ENCODE results near the gene ZFYVE1. TPM values are rescaled to one million over a fixed set of nuclear protein-coding genes. Genes with fewer than 3 reads are reported as not detected.
"Not testable (repeated sequence)": the region's sequence is repeated elsewhere in the genome, so short reads cannot be mapped to it uniquely, and the experiment has no call there.

ZFYVE1 gene, protein sequence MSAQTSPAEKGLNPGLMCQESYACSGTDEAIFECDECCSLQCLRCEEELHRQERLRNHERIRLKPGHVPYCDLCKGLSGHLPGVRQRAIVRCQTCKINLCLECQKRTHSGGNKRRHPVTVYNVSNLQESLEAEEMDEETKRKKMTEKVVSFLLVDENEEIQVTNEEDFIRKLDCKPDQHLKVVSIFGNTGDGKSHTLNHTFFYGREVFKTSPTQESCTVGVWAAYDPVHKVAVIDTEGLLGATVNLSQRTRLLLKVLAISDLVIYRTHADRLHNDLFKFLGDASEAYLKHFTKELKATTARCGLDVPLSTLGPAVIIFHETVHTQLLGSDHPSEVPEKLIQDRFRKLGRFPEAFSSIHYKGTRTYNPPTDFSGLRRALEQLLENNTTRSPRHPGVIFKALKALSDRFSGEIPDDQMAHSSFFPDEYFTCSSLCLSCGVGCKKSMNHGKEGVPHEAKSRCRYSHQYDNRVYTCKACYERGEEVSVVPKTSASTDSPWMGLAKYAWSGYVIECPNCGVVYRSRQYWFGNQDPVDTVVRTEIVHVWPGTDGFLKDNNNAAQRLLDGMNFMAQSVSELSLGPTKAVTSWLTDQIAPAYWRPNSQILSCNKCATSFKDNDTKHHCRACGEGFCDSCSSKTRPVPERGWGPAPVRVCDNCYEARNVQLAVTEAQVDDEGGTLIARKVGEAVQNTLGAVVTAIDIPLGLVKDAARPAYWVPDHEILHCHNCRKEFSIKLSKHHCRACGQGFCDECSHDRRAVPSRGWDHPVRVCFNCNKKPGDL
- total RNA-seq = 16.2 and 17.1 TPM in 2 replicates

DNA sequence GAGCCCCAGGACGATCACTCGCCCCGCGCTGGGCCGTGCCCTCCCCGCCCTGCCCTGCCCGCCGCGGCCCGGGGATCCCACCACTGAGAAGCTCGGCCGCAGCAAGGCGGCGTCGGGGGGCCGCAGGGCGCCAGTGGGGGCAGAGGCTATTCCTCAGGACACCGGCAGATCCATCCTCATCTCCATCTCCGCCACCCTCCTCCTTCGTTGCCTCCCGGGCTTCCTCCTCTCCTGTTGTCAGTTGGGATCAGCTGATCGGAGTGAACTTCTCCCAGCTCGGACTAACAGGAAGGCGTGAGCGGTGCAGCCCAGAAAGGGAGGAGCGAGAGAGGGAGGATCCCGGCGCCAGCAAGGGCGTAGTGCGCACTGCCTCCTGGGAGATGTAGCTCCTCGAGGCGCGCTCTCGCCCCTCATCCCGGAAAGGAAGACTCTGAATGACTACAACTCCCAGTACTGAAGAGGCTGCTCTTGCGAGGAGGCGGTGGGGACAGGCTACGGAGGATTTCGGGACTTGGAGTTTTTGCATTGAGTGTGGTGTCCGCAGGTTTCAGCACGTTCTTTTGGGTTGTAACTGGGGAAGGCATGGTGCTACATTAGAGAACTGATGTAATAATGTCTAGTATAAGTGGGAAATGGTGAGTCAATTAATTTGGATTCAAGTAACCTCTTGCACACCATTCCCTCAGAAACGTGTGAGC, at the start of gene ZFYVE1:
TSS of gene ZFYVE1 (minus strand) at position 262 of the 698 bp plus-strand sequence. CDS start 2,598 bp downstream, outside the sequence.
- intact Hi-C loops (cut with micrococcal nuclease) = loop anchor here (1.0 to 2.0 kb wide), 6 partner anchors 31 to 508 kb away; partner anchors contain the start of genes DCAF4, DPF3, NUMB and PSEN1

DNA sequence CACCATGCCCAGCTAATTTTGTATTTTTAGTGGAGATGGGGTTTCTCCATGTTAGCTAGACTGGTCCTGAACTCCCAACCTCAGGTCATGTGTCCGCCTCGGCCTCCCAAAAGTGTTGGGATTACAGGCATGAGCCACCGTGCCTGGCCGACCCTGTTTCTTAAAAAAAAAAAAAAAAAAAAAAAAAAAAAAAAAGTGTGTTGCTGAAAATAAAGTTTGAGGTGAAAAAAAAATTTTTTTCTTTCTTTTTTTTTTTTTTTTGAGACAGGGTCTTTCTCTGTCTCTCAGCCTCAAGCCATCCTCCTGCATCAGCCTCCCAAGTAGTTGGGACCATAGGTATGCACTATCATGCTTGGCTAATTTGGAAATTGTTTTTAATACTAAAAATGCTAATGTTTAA, 42.7 kb upstream of the ZFYVE1 start:
- intact Hi-C loops (cut with micrococcal nuclease) = no loop called here

DNA sequence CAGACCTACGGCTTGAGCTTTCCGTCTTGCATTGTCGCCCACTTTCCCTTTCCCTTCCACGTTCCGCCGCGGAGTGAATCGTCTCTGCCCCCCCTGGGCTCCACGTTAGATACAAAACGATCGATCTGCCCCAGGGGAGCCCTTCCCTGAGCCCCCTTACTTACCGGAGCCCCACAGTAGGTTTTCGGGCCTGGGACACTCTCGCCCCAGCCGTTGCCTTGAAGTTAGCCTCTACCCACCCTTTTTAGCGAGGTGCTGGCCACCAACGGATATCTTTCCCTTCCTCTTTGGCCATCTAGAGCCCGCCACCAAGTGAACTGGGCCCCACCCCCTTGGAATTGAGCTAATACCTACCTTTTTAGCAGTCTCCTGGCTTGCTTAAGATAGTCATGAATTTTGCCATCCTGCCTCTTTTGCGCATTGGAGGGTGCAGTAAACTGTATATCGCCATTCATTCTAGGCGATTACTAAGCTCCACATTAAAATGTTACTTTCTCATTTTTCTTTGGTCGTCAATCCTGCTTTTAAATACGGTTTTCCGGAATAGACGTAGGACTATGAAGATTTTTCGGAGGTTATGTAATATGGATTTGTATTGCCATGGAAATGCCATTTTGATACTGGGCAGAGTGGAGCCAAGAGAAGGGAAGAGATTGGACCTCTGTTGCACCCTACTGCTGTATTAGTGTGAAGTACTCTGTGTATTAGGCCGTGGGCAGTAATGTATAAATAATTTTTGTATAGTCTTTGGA, 32.2 kb upstream of the ZFYVE1 start:
- intact Hi-C loops (cut with micrococcal nuclease) = loop anchor here (1.0 to 5.0 kb wide), 14 partner anchors 32 to 1704 kb away; partner anchors contain the start of genes ALDH6A1, DCAF4, DNAL1 and ISCA2

DNA sequence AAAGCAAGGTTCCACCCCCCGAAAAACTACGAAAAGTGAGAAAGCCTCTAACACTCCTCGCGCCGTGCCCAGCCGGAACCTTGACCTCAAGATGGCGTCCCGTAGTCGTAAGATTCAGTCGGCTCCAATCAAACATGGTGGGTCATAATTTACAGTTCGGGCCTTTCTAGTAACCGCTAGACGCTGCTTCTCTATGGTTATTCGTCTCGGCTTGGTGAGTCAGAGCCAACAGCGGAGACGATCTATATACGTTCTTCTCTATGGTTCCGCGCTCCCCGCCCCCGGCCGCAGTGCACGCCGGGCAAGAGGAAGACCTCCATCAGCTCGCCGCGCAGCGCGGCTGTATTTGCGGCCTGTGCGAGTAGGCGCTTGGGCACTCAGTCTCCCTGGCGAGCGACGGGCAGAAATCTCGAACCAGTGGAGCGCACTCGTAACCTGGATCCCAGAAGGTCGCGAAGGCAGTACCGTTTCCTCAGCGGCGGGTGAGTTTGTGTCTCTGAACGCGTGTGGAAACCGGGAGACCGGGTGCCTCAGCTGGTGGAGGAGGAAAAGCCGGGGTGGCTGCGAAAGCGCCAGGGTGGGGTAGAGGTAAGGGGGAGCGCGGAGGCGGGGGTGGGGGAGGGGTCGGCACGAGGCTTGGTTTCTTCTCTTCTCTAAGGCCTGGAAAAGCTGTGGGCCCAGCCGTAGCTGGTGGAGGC, 31.5 kb upstream of the ZFYVE1 start, which contains the start of gene RBM25:
TSS of gene RBM25 (plus strand) at position 311 of the 698 bp plus-strand sequence. CDS start 13,108 bp downstream, outside the sequence.
- intact Hi-C loops (cut with micrococcal nuclease) = loop anchor here (1.0 to 5.0 kb wide), 14 partner anchors 31 to 1705 kb away; partner anchors contain the start of genes ALDH6A1, DCAF4, DNAL1 and ISCA2

DNA sequence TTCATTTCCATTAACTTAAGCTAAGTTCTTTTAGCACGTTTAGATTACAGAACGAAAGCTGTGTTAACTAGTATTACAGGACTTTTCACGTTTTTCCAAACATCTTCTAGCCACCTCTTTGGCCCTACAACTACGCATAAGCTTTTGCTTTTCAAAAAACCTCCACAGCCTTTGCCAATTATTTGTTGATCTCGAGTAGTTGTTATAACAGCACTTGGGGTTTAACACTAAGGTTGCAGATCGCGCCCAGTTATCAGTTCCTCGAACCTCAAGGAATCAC, 31.0 kb upstream of the ZFYVE1 start:
- intact Hi-C loops (cut with micrococcal nuclease) = loop anchor here (1.0 to 5.0 kb wide), 14 partner anchors 31 to 1705 kb away; partner anchors contain the start of genes ALDH6A1, DCAF4, DNAL1 and ISCA2

DNA sequence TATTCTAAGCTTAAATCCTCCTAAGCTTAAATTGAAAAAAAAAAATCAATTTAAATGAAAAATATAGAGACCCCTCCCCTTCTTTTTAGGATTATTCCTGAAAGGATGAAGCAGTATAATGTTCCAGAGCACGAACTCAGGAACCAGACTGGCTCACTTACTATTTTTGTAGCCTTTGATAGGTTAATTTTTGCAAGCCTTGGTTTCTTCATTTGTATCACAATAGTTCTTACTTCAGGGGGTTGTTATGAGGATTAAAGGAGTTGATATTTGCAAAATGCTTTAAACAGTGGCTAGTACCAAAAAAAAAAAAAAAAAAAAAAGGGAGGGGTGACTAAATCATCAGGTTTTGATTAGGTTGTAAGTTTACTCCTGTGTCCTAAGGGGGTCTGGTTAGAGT, 28.3 kb upstream of the ZFYVE1 start:
- intact Hi-C loops (cut with micrococcal nuclease) = loop anchor here (5.0 kb wide), 1 partner anchor 1437 kb away; the partner anchor contains the start of genes ISCA2 and NPC2

DNA sequence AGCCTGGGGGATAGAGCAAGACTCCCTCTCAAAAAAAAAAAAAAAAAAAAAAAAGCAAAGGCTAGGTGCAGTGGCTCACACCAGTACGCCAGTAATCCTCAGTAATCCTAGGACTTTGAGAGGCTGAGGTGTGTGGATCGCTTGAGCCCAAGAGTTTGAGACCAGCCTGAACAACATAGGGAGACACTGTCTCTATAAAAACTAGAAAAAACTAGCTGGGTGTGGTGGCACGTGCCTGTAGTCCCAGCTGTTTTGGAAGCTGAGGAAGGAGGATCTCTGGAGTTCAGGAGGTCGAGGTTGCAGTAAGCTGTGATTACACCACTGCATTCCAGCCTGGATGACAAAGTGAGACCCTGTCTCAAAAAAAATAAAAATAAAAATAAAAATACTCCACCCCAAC, 22.5 kb upstream of the ZFYVE1 start:
- intact Hi-C loops (cut with micrococcal nuclease) = no loop called here

DNA sequence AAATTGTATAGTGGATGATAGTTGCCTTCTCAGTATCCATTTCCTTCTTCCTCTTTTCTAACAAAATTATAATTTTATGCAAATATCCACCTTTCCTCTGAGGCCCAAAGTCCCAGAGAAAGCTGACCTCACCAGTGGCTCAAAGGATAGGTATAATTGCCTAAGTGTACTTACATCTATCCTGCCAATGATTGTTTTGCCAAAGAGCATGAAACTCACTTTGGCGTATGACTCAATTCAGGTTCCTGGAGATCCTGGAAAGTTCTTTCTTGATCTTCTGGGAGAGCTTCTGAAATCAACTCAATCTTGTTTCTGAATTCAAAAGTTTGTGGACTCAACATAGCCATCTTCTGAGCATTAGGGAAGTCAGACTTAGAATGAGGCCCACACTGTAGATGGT, 20.9 kb upstream of the ZFYVE1 start:
- intact Hi-C loops (cut with micrococcal nuclease) = no loop called here

DNA sequence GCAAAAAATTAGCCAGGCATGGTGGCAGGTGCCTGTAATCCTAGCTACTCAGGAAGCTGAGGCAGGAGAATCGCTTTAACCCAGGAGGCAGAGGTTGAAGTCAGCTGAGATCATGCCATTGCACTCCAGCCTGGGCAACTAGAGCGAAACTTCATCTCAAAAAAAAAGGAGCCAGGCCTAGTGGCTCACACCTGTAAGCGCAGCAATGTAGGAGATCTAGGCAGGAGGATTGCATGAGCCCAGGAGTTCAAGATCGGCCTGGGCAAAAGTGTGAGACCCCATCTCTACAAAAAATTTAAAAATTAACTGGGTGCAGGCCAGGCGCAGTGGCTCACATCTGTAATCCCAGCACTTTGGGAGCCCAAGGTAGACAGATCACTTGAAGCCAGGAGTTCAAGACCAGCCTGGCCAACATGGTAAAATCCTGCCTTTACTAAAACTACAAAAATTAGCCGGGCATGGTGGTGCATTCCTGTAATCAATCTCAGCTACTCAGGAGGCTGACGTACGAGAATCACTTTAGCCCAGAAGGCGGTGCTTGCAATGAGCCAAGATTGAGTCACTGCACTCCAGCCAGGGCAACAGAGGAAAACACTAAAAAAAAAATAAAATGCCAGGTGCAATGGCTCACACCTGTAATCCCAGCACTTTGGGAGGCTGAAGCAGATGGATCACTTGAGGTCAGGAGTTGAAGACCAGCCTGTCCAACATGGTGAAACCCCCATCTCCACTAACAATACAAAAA, 10.0 kb upstream of the ZFYVE1 start:
- intact Hi-C loops (cut with micrococcal nuclease) = not testable (repeated sequence)

DNA sequence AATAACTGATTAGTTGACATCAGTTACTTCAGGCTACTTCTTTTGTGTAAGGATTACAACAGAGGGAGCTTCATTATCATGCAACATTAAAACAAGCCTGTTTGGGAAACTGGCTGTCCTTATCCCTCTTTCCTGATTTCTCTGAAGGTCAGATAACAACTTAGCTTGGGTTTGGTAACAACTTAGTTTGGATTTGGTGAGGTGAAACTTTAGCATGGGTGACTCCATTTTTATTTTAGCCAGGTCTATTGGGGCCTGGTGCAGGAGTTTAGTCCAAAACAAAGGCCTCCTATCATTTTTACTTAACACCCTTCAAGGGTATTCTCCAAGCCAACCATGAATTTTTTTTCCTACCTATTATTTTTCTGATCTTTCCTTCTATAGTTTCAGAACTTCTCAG, 1.1 kb upstream of the ZFYVE1 start:
- intact Hi-C loops (cut with micrococcal nuclease) = loop anchor here (1.0 to 2.0 kb wide), 6 partner anchors 30 to 509 kb away; partner anchors contain the start of genes DCAF4, DPF3, NUMB and PSEN1

DNA sequence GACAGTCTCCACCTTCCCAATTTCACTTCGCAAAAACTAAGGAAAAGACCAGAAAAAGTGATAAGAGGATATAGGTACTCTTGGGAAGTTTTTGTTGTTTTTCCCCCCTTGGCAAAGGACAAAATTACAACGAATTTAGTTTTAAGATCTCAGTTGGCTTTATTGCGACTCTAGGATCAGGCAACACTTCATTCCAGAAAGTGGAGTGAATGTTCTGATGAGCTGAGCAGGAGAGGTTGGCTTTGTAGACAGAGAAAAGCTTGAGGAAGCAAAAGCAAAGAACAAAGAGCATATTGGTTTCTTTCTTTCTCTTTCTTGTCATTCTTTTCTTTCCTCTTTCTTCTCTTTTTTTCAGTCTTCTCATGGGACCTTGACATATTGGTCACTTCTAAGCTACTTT, 640 bp upstream of the ZFYVE1 start:
- intact Hi-C loops (cut with micrococcal nuclease) = loop anchor here (1.0 to 2.0 kb wide), 6 partner anchors 31 to 509 kb away; partner anchors contain the start of genes DCAF4, DPF3, NUMB and PSEN1

DNA sequence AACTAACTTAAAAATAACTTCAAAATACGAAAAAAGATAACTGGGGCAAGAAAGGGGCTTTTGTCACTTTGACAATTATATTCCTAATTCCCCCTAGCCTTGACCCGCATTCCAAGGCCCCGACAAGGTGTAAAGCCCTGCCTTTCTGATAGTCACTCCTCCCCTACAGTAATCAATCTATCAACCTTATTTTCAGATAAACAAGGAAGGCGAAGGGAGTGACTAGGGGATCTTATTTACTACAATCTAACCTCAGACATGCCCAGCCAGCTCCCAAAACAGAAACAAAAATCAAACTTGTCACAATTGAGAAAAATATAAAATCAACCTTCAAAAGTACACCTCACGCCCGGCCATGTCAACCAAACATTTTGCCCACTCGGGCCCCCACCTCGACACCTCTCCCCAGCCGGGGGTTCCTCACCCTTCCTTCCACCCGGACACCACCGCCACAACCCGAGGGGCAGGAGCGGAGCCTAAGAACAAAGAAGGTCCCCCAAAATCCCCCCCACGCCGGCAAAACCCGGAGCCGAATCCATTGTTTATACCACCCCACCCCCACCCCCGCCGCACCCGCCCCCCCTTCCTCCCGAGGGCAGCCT, 562 bp downstream of the ZFYVE1 start:
- intact Hi-C loops (cut with micrococcal nuclease) = loop anchor here (2.0 kb wide), 1 partner anchor 508 kb away; no protein-coding TSS in a partner anchor

DNA sequence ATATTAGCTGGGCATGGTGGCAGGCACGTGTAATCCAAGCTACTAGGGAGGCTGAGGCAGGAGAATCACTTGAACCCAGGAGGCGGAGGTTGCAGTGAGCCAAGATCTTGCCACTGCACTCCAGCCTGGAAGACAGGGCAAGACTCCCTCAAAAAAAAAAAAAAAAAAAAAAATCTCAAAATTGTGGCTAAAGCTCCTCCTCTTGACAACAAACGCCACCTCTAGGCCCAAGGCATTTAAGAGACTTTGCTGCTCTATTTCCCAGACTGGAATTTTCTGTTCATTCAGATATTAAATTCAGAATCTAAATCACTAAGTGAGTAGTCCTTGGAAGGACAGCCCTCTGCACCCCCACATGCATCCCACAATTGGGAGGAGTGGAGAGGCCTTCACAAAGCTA, 1.4 kb downstream of the ZFYVE1 start:
- intact Hi-C loops (cut with micrococcal nuclease) = no loop called here

DNA sequence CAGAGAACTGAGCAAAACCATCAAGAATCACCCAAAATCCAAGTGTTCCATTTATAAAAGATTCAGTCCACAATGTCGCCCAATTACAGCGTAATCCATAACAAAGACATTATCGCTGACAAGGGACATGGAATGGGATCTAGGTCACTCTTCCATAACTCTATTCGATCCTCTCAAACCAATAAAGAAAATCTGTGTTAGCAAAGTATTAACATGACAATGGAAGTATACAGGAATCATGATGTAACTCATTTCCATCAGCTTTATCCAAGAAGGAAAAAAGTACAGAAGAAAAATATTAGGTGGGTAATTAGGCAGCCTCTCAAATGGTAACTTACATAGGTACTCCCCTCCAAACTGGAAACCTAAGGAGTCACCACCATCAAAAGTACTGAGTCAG, 4.9 kb downstream of the ZFYVE1 start:
- intact Hi-C loops (cut with micrococcal nuclease) = no loop called here

DNA sequence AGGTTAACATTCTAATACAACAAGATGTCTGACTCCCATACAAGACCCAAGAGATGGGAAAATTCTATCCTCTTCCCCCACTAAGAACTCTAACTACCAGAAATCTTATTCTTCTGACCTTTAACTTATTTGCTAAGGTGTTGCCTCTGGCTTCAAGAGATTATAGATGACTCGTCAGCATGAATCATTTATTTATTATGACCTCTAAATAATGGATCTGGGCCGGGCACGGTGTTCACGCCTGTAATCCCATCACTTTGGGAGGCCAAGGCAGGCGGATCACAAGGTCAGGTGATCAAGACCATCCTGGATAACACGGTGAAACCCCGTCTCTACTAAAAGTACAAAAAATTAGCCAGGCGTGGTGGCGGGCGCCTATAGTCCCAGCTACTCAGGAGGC, 10.9 kb downstream of the ZFYVE1 start:
- intact Hi-C loops (cut with micrococcal nuclease) = not testable (repeated sequence)

DNA sequence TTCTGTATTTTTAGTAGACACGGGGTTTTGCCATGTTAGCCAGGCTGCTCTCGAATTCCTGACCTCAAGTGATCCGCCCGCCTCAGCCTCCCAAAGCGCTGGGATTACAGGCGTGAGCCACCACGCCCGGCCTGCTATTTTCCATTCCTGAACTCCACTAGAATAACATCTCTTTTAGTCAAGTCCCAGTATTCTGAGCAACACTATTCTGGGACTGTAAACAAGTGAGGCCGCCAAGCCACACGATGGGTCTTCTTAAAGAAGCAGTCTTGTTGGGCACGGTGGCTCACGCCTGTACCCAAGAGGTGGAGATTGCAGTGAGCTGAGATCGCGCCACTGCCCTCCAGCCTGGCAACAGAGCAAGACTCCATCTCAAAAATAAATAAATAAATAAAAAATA, 11.4 kb downstream of the ZFYVE1 start:
- intact Hi-C loops (cut with micrococcal nuclease) = not testable (repeated sequence)

DNA sequence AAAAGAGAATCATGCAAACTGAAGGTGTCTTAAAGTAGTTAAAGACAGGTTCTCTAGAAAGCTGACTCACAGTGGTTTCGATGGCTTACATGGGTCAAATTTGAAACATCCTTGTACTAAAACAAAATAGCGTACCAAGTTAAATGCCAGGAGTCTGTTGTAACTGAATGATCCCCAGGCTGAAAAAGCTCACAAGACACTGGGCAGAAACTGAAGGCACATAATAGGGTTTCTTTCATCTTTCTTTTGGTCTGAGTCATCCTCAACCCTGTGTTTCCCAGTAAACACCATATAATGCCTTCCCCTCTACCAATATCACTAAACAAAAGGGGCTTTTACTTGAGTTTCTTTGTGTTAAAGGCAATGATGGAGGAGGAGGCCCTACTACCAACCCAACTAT, 12.8 kb downstream of the ZFYVE1 start:
- intact Hi-C loops (cut with micrococcal nuclease) = no loop called here

DNA sequence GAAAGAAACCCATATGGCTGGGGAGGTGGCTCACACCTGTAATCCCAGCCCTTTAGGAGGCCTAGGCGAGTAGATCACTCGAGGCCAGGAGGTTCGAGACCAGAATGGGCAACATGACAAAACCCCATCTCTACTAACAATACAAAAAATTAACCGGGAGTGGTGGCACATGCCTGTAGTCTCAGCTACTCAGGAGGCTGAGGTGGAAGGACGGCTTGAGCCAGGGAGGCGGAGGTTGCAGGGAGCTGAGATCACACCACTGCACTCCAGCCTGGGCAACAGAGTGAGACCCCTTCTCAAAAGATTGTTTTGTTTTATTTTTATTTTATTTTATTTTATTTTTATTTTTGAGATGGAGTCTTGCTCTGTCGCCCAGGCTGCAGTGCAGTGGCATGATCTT, 15.7 kb downstream of the ZFYVE1 start:
- intact Hi-C loops (cut with micrococcal nuclease) = not testable (repeated sequence)

DNA sequence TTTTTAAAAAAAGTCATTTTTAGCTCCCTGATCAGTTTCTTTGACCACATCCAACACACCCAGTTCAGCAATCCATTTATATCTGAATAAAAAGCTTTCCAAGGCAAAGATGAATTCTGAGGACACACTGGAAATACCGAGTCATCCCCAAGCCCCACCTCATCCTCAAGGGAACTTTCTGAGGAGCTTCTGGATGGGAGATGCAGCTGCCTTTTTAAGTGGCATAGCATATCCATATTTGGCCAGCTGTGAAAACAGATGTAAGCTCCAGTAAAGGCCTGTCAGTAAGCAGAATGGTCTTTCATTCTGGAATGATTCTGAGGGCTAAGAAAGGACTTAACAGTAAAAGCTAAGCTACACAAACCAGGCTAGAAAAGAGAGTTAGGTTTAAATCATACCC, 18.4 kb downstream of the ZFYVE1 start:
- intact Hi-C loops (cut with micrococcal nuclease) = no loop called here

Measured in T-helper 1 cell treated with Interleukin-12 subunit alpha and Interleukin-12 subunit beta and Interleukin-4 antibody, amounts not matched to agents 30 ng/mL and 1 ng/mL, for 36 hours (primary cell).